Keratinocyte (primary cell): ENCODE data around the gene FBXO47. TPM values are rescaled to one million over a fixed set of nuclear protein-coding genes. Genes with fewer than 3 reads are reported as not detected.

Experiments
- DNase-seq: peaks from one replicate; pipeline ENCODE4 v3.0.0-alpha.2; 2011; ENCODE audit warnings: low read depth, missing footprints, low spot score
- FAIRE-seq: peaks from 2 replicates; lab custom pipeline; 2011; peaks lifted over from hg19 to GRCh38; lab: Jason Lieb, UNC
- H2AFZ ChIP-seq: 2 replicates; pipeline ENCODE4 v1.6.0; 2012; ENCODE audit warnings: low read length, control low read depth, inconsistent platforms; ENCODE audit not compliant: control insufficient read depth
- H3K27ac ChIP-seq: 2 replicates; pipeline ENCODE4 v1.5.1; 2011; ENCODE audit warnings: low read length; ENCODE audit not compliant: control insufficient read depth, insufficient read depth
- H3K27me3 ChIP-seq: 3 replicates; pipeline ENCODE4 v1.6.0; 2011; ENCODE audit warnings: low read length; ENCODE audit not compliant: control insufficient read depth, insufficient read depth; ENCODE audit errors: extremely low read depth
- H3K36me3 ChIP-seq, 2 experiments: 2 replicates in 1 of 2; 3 replicates in 1 of 2; pipeline ENCODE4 v1.5.1; 2011; ENCODE audit warnings: low read length in 2 of 2, mild to moderate bottlenecking in 1 of 2; ENCODE audit not compliant: control insufficient read depth in 2 of 2, insufficient read depth in 2 of 2; ENCODE audit errors: extremely low read depth in 1 of 2
- H3K4me1 ChIP-seq: 3 replicates; pipeline ENCODE4 v1.5.1; 2011; ENCODE audit warnings: low read length; ENCODE audit not compliant: control insufficient read depth, insufficient read depth; ENCODE audit errors: extremely low read depth
- H3K4me2 ChIP-seq: 3 replicates; pipeline ENCODE4 v1.6.0; 2011; ENCODE audit warnings: low read depth, low read length; ENCODE audit not compliant: control insufficient read depth, insufficient read depth; ENCODE audit errors: extremely low read depth
- H3K4me3 ChIP-seq, 3 experiments: fragments of 200-600 bp in 1 of 3; sonication (generic) in 1 of 3; 2 replicates in 2 of 3; 3 replicates in 1 of 3; pipeline ENCODE4 v1.5.1; 2011 to 2016; ENCODE audit warnings: low read length in 3 of 3, mild to moderate bottlenecking in 3 of 3, control low read depth in 2 of 3, inconsistent platforms in 1 of 3, low read depth in 1 of 3, mixed read lengths in 1 of 3, mixed run types in 1 of 3, moderate library complexity in 1 of 3; ENCODE audit not compliant: control insufficient read depth in 2 of 3, insufficient read depth in 2 of 3; ENCODE audit errors: extremely low read depth in 1 of 3
- H3K79me2 ChIP-seq: 2 replicates; pipeline ENCODE4 v1.6.0; 2012; ENCODE audit warnings: low read length; ENCODE audit not compliant: control insufficient read depth, insufficient read depth
- H3K9ac ChIP-seq: 3 replicates; pipeline ENCODE4 v1.6.0; 2011; ENCODE audit warnings: low read length; ENCODE audit not compliant: control insufficient read depth, insufficient read depth; ENCODE audit errors: extremely low read depth
- H3K9me1 ChIP-seq: 3 replicates; pipeline ENCODE4 v1.6.0; 2011; ENCODE audit warnings: low read length; ENCODE audit not compliant: control insufficient read depth, insufficient read depth; ENCODE audit errors: extremely low read depth
- H3K9me3 ChIP-seq: 2 replicates; pipeline ENCODE4 v1.5.1; 2012; ENCODE audit warnings: low read depth, low read length; ENCODE audit not compliant: control insufficient read depth
- H4K20me1 ChIP-seq: 3 replicates; pipeline ENCODE4 v1.6.0; 2011; ENCODE audit warnings: low read length; ENCODE audit not compliant: control insufficient read depth, insufficient read depth; ENCODE audit errors: extremely low read depth
- EZH2 ChIP-seq: IDR thresholded peaks from one replicate; pipeline ENCODE4 v1.6.1; 2012; ENCODE audit warnings: inconsistent platforms, mild to moderate bottlenecking, low read length, moderate library complexity
- dilution Hi-C: fragments of 300-500 bp; cut with MboI; formaldehyde crosslinking; loops from one replicate; pipeline ENCODE4 v1.7.0; 2020; ENCODE audit warnings: low sequenced_read_pairs; ENCODE audit not compliant: extremely low pct_ligation_motif_present
- polyA plus RNA-seq, 5 experiments: library from polyadenylated mRNA; depleted of rRNA in 3 of 5; stranded (reverse) in 3 of 5; stranded (forward) in 1 of 5; unstranded in 1 of 5; fragments of >200 nt; gene quantifications; 1 replicate in 1 of 5; 2 replicates in 3 of 5; 3 replicates in 1 of 5; pipeline versions ENCODE4 v1.2.1 to v1.2.3, GENCODE V29; 2011 to 2012; ENCODE audit warnings: missing spikeins in 2 of 5, low read depth in 1 of 5, low replicate concordance in 1 of 5
- TF ChIP-seq, protein P1 (sequence below), 3 experiments: IDR thresholded peaks in 1 of 3; conservative IDR thresholded peaks in 1 of 3; optimal IDR thresholded peaks in 1 of 3; 2 replicates in 2 of 3; 3 replicates in 1 of 3; pipeline versions ENCODE3 to v1.5.1; 2011; ENCODE audit warnings: low read length in 3 of 3, mild to moderate bottlenecking in 3 of 3, moderate library complexity in 2 of 3, control low read depth in 1 of 3, inconsistent platforms in 1 of 3; ENCODE audit not compliant: insufficient read depth in 2 of 3; ENCODE audit errors: extremely low read depth in 1 of 3

The FBXO47 gene
- polyA plus RNA-seq, 1 donor (not counting 4 experiments of a cell fraction or from before 2014, with no cell fraction given): not detected

- Histone ChIP-seq H3K79me2 (peaks cover 56% of the 10 kb centered on the region), H3K27me3 (no peaks in the 10 kb centered on the region), H2AFZ (no peak overlapping the region), H4K20me1 (no peaks in the 10 kb centered on the region), H3K27ac (peak overlapping the region; percentile 22), H3K36me3 (peaks cover 9 to 22% of the 10 kb centered on the region in 2 experiments), H3K4me3 (no peak overlapping the region), H3K4me2 (peak overlapping the region; percentile 27), H3K4me1 (peaks cover 27% of the 10 kb centered on the region), H3K9me3 (no peaks in the 10 kb centered on the region), H3K9me1 (no peaks in the 10 kb centered on the region), H3K9ac (peak overlapping the region; percentile 10)
- TF ChIP-seq, protein P1, sequence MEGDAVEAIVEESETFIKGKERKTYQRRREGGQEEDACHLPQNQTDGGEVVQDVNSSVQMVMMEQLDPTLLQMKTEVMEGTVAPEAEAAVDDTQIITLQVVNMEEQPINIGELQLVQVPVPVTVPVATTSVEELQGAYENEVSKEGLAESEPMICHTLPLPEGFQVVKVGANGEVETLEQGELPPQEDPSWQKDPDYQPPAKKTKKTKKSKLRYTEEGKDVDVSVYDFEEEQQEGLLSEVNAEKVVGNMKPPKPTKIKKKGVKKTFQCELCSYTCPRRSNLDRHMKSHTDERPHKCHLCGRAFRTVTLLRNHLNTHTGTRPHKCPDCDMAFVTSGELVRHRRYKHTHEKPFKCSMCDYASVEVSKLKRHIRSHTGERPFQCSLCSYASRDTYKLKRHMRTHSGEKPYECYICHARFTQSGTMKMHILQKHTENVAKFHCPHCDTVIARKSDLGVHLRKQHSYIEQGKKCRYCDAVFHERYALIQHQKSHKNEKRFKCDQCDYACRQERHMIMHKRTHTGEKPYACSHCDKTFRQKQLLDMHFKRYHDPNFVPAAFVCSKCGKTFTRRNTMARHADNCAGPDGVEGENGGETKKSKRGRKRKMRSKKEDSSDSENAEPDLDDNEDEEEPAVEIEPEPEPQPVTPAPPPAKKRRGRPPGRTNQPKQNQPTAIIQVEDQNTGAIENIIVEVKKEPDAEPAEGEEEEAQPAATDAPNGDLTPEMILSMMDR (optimal IDR thresholded peaks at IDR 0.05 in 1 of 3, IDR thresholded peaks at IDR 0.05 in 1 of 3, conservative IDR thresholded peaks at IDR 0.05 in 1 of 3; ENCODE audit: extremely low read depth in 1 of 3, insufficient read depth in 2 of 3, low read length in 3 of 3): no peak
- TF ChIP-seq EZH2: no peak
- FAIRE-seq (peak; percentile 13), DNase-seq (no peak)
- dilution Hi-C loops: no loop called here
Measured at GRCh38 chr17:38906460-38907228, 60.6 kb downstream of the FBXO47 start.

DNA sequence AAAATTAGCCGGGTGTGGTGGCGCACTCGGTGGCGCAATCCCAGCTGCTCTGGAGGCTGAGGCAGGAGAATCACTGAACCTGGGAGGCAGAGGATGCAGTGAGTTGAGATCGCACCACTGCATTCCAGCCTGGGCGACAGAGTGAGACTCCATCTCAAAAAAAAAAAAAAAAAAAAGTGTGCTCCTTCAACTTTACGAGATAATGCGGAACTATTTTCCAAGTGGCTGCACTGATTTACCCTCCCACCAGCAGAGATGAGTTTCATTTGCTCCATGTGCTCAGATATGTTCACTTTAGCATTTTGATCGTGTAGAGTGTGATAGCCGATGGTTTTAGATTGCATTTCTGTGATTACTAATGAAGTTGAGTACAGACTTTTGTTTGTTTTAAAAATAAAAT, 61.8 kb downstream of the FBXO47 start:
- dilution Hi-C loops: no loop called here
- Histone ChIP-seq H3K9ac (no peak overlapping the region), H3K27ac (no peak overlapping the region), H3K9me3 (no peaks in the 10 kb centered on the region), H2AFZ (no peak overlapping the region), H3K36me3 (peaks cover 9 to 20% of the 10 kb centered on the region in 2 experiments), H3K4me1 (peaks cover 39% of the 10 kb centered on the region), H3K9me1 (no peaks in the 10 kb centered on the region), H3K27me3 (no peaks in the 10 kb centered on the region), H3K79me2 (peaks cover 49% of the 10 kb centered on the region), H4K20me1 (no peaks in the 10 kb centered on the region), H3K4me3 (no peak overlapping the region), H3K4me2 (no peak overlapping the region)
- DNase-seq: no peak
- TF ChIP-seq EZH2: no peak
- TF ChIP-seq, protein P1 (optimal IDR thresholded peaks at IDR 0.05 in 1 of 3, IDR thresholded peaks at IDR 0.05 in 1 of 3, conservative IDR thresholded peaks at IDR 0.05 in 1 of 3; ENCODE audit: extremely low read depth in 1 of 3, insufficient read depth in 2 of 3, low read length in 3 of 3): no peak
- FAIRE-seq: no peak
